Activated CD4-positive, alpha-beta memory T cell treated with anti-CD3 and anti-CD28 coated beads for 36 hours (primary cell): ENCODE results near the gene TMEM186. TPM values are rescaled to one million over a fixed set of nuclear protein-coding genes. Genes with fewer than 3 reads are reported as not detected.

Experiments used
- CTCF ChIA-PET: fragments of 350-600 bp; sonication (Branson Sonifier 250); formaldehyde crosslinking; loops from one replicate; lab custom pipeline; 2021; ENCODE audit warnings: antibody characterized with exemption, inconsistent platforms; lab: Charles Lee
- POLR2A ChIA-PET: fragments of 350-600 bp; sonication (Branson Sonifier 250); formaldehyde crosslinking; loops from one replicate; lab custom pipeline; 2021; ENCODE audit warnings: antibody characterized with exemption; lab: Charles Lee
- DNase-seq: peaks from one replicate; pipeline ENCODE4 v3.0.0-alpha.2; 2020
- H3K27ac Mint-ChIP-seq: one replicate; pipeline ENCODE4 v1.8.0; 2021; ENCODE audit warnings: mixed read lengths
- H3K27me3 Mint-ChIP-seq: one replicate; pipeline ENCODE4 v1.8.0; 2021; ENCODE audit warnings: mixed read lengths
- H3K36me3 Mint-ChIP-seq: one replicate; pipeline ENCODE4 v1.8.0; 2021; ENCODE audit warnings: mixed read lengths
- H3K4me1 Mint-ChIP-seq: one replicate; pipeline ENCODE4 v1.8.0; 2021; ENCODE audit warnings: low read depth, mixed read lengths
- H3K4me3 Mint-ChIP-seq: one replicate; pipeline ENCODE4 v1.8.0; 2021; ENCODE audit warnings: mild to moderate bottlenecking, mixed read lengths
- H3K9me3 Mint-ChIP-seq: one replicate; pipeline ENCODE4 v1.8.0; 2021; ENCODE audit warnings: mixed read lengths
- intact Hi-C: fragments of 100-400 bp; cut with micrococcal nuclease; formaldehyde crosslinking; loops from one replicate; pipeline ENCODE4 v1.15.1; 2023
- total RNA-seq, 2 experiments: library from RNA; stranded (reverse); gene quantifications; one replicate each; pipeline ENCODE4 v1.2.3, GENCODE V29; 2021

TMEM186 gene
- total RNA-seq, 2 experiments from 2014 or later, result 16.0 TPM

GRCh38 chr16:8828541-8829165 is 31.2 kb upstream of the TMEM186 start:
- POLR2A ChIA-PET, result no interaction called here
- intact Hi-C loops, result no loop called here
- peaks cover 13% of the 10 kb centered on the region for H3K4me1 Mint-ChIP-seq
- no peak overlapping the region for H3K27ac Mint-ChIP-seq
- no peak overlapping the region for H3K4me3 Mint-ChIP-seq
- CTCF ChIA-PET, result interaction anchor here (1.2 to 1.5 kb wide), 2 partner anchors 16 to 180 kb away, joined by 4 read pairs; no protein-coding TSS in a partner anchor
- H3K27me3 Mint-ChIP-seq, result no peaks in the 10 kb centered on the region
- DNase-seq, result no peak
- peaks cover 40% of the 10 kb centered on the region for H3K36me3 Mint-ChIP-seq
- no peaks in the 10 kb centered on the region for H3K9me3 Mint-ChIP-seq

- Mint-ChIP-seq H3K27me3 (no peaks in the 10 kb centered on the region), H3K27ac (no peak overlapping the region), H3K36me3 (peaks cover 42% of the 10 kb centered on the region), H3K9me3 (no peaks in the 10 kb centered on the region), H3K4me3 (no peak overlapping the region), H3K4me1 (no peaks in the 10 kb centered on the region)
- DNase-seq, result no peak
- POLR2A ChIA-PET, result no interaction called here
- CTCF ChIA-PET, result interaction anchor here (2.1 kb wide), 1 partner anchor 53 kb away, joined by 6 read pairs; no protein-coding TSS in a partner anchor
- intact Hi-C loops, result no loop called here
Measured at GRCh38 chr16:8826278-8826879, 28.9 kb upstream of the TMEM186 start.

- H3K4me3 Mint-ChIP-seq, result no peak overlapping the region
- POLR2A ChIA-PET, result no interaction called here
Measured at GRCh38 chr16:8822403-8822802, 25.0 kb upstream of the TMEM186 start.

GRCh38 chr16:8819411-8820034 is 22.1 kb upstream of the TMEM186 start:
- no peak overlapping the region for H3K27ac Mint-ChIP-seq
- ChIA-PET POLR2A (no interaction called here), CTCF (interaction anchor here (1.0 kb wide), 1 partner anchor 59 kb away, joined by 3 read pairs; no protein-coding TSS in a partner anchor)
- no peak for DNase-seq
- intact Hi-C loops, result loop anchor here (5.0 kb wide), 1 partner anchor 48 kb away; the partner anchor contains the start of gene CARHSP1
- peaks cover 19% of the 10 kb centered on the region for H3K4me1 Mint-ChIP-seq
- no peaks in the 10 kb centered on the region for H3K27me3 Mint-ChIP-seq
- H3K4me3 Mint-ChIP-seq, result no peak overlapping the region
- peaks cover 56% of the 10 kb centered on the region for H3K36me3 Mint-ChIP-seq
- H3K9me3 Mint-ChIP-seq, result no peaks in the 10 kb centered on the region

More at GRCh38 chr16:8822403-8822802, 25.0 kb upstream of the TMEM186 start:
- intact Hi-C loops, result no loop called here
- Mint-ChIP-seq H3K9me3 (no peaks in the 10 kb centered on the region), H3K36me3 (peaks cover 39% of the 10 kb centered on the region), H3K4me1 (peaks cover 4% of the 10 kb centered on the region), H3K27me3 (no peaks in the 10 kb centered on the region), H3K27ac (no peak overlapping the region)
- DNase-seq, result no peak
- CTCF ChIA-PET, result interaction anchor here (1.0 kb wide), 1 partner anchor 58 kb away, joined by 3 read pairs; no protein-coding TSS in a partner anchor

- H3K27me3 Mint-ChIP-seq, result no peaks in the 10 kb centered on the region
- intact Hi-C loops, result loop anchor here (5.0 kb wide), 1 partner anchor 49 kb away; the partner anchor contains the start of gene CARHSP1
- CTCF ChIA-PET, result interaction anchor here (1.0 kb wide), 1 partner anchor 60 kb away, joined by 3 read pairs; no protein-coding TSS in a partner anchor
- peaks cover 26% of the 10 kb centered on the region for H3K4me1 Mint-ChIP-seq
- no peak for DNase-seq
- no peaks in the 10 kb centered on the region for H3K9me3 Mint-ChIP-seq
- H3K36me3 Mint-ChIP-seq, result peaks cover 60% of the 10 kb centered on the region
- POLR2A ChIA-PET, result no interaction called here
- H3K27ac Mint-ChIP-seq, result no peak overlapping the region
- no peak overlapping the region for H3K4me3 Mint-ChIP-seq
Measured at GRCh38 chr16:8818504-8819270, 21.2 kb upstream of the TMEM186 start.

GRCh38 chr16:8816967-8817655 is 19.7 kb upstream of the TMEM186 start:
- peak overlapping the region; percentile 31 for H3K27ac Mint-ChIP-seq
- intact Hi-C loops, result loop anchor here (5.0 kb wide), 1 partner anchor 50 kb away; the partner anchor contains the start of gene CARHSP1
- POLR2A ChIA-PET, result interaction anchor here (0.6 to 1.0 kb wide), 2 partner anchors 52 to 70 kb away, joined by 3 to 4 read pairs; partner anchors contain the start of gene CARHSP1

GRCh38 chr16:8814095-8814806 is 16.8 kb upstream of the TMEM186 start:
- no peaks in the 10 kb centered on the region for H3K9me3 Mint-ChIP-seq
- peak; percentile 59 for DNase-seq
- H3K36me3 Mint-ChIP-seq, result peaks cover 65% of the 10 kb centered on the region
- H3K27me3 Mint-ChIP-seq, result no peaks in the 10 kb centered on the region
- CTCF ChIA-PET, result no interaction called here
- POLR2A ChIA-PET, result no interaction called here
- H3K27ac Mint-ChIP-seq, result peak overlapping the region; percentile 78
- H3K4me3 Mint-ChIP-seq, result no peak overlapping the region
- peaks cover 37% of the 10 kb centered on the region for H3K4me1 Mint-ChIP-seq
- intact Hi-C loops, result no loop called here

More at GRCh38 chr16:8816967-8817655, 19.7 kb upstream of the TMEM186 start:
- H3K27me3 Mint-ChIP-seq, result no peaks in the 10 kb centered on the region
- H3K4me3 Mint-ChIP-seq, result no peak overlapping the region
- CTCF ChIA-PET, result interaction anchor here (0.8 to 0.9 kb wide), 2 partner anchors 62 to 165 kb away, joined by 3 read pairs; no protein-coding TSS in a partner anchor
- no peak for DNase-seq
- H3K4me1 Mint-ChIP-seq, result peaks cover 35% of the 10 kb centered on the region
- H3K36me3 Mint-ChIP-seq, result peaks cover 64% of the 10 kb centered on the region
- no peaks in the 10 kb centered on the region for H3K9me3 Mint-ChIP-seq

GRCh38 chr16:8812162-8812843 is 14.9 kb upstream of the TMEM186 start:
- DNase-seq, result no peak
- peaks cover 33% of the 10 kb centered on the region for H3K4me1 Mint-ChIP-seq
- ChIA-PET POLR2A (no interaction called here), CTCF (interaction anchor here (0.7 to 1.1 kb wide), 2 partner anchors 16 to 196 kb away, joined by 4 read pairs; no protein-coding TSS in a partner anchor)
- H3K4me3 Mint-ChIP-seq, result no peak overlapping the region
- intact Hi-C loops, result no loop called here
- peak overlapping the region; percentile 29 for H3K27ac Mint-ChIP-seq
- peaks cover 65% of the 10 kb centered on the region for H3K36me3 Mint-ChIP-seq
- H3K9me3 Mint-ChIP-seq, result no peaks in the 10 kb centered on the region
- no peaks in the 10 kb centered on the region for H3K27me3 Mint-ChIP-seq

GRCh38 chr16:8808613-8809353 is 11.3 kb upstream of the TMEM186 start:
- POLR2A ChIA-PET, result no interaction called here
- H3K27me3 Mint-ChIP-seq, result no peaks in the 10 kb centered on the region
- no peak for DNase-seq
- CTCF ChIA-PET, result interaction anchor here (0.6 kb wide), 1 partner anchor 18 kb away, joined by 3 read pairs; no protein-coding TSS in a partner anchor
- H3K36me3 Mint-ChIP-seq, result peaks cover 63% of the 10 kb centered on the region
- H3K27ac Mint-ChIP-seq, result no peak overlapping the region
- no peak overlapping the region for H3K4me3 Mint-ChIP-seq
- peaks cover 14% of the 10 kb centered on the region for H3K4me1 Mint-ChIP-seq
- no peaks in the 10 kb centered on the region for H3K9me3 Mint-ChIP-seq
- intact Hi-C loops, result no loop called here

- CTCF ChIA-PET, result interaction anchor here (0.6 kb wide), 1 partner anchor 17 kb away, joined by 3 read pairs; no protein-coding TSS in a partner anchor
Measured at GRCh38 chr16:8808009-8808408, 10.6 kb upstream of the TMEM186 start.

More at GRCh38 chr16:8808009-8808408, 10.6 kb upstream of the TMEM186 start:
- H3K4me3 Mint-ChIP-seq, result no peak overlapping the region
- DNase-seq, result no peak
- no peaks in the 10 kb centered on the region for H3K27me3 Mint-ChIP-seq
- H3K27ac Mint-ChIP-seq, result no peak overlapping the region
- peaks cover 62% of the 10 kb centered on the region for H3K36me3 Mint-ChIP-seq
- intact Hi-C loops, result no loop called here
- H3K4me1 Mint-ChIP-seq, result peaks cover 11% of the 10 kb centered on the region
- H3K9me3 Mint-ChIP-seq, result no peaks in the 10 kb centered on the region
- POLR2A ChIA-PET, result no interaction called here
